Uterus (tissue), 4 donors: Measurements from ENCODE around the gene EXTL1. TPM values are rescaled to one million over a fixed set of nuclear protein-coding genes. Genes with fewer than 3 reads are reported as not detected.

Source experiments
- DNase-seq, 2 donors: peaks; one replicate each; pipeline ENCODE4 v3.0.0-alpha.2; 2019 to 2020
- H3K27ac ChIP-seq, 2 donors: fragments of 200-600 bp; sonication (generic); 1 replicate in 1 of 2; 2 replicates in 1 of 2; pipeline ENCODE4 v1.5.1; 2016 to 2018
- H3K27me3 ChIP-seq, 2 donors: fragments of 200-600 bp; sonication (generic); one replicate each; pipeline ENCODE4 v1.5.1; 2018 to 2019; ENCODE audit warnings: control low read depth in 1 of 2
- H3K36me3 ChIP-seq, 2 donors: fragments of 200-600 bp; sonication (generic); one replicate each; pipeline ENCODE4 v1.5.1; 2019; ENCODE audit warnings: control low read depth in 1 of 2
- H3K4me1 ChIP-seq, 2 donors: fragments of 200-600 bp; sonication (generic); one replicate each; pipeline ENCODE4 v1.5.1; 2018 to 2019; ENCODE audit warnings: control low read depth in 1 of 2
- H3K4me3 ChIP-seq, 2 donors: fragments of 200-600 bp; sonication (generic); 1 replicate in 1 of 2; 2 replicates in 1 of 2; pipeline ENCODE4 v1.5.1; 2018 to 2019; ENCODE audit warnings: mild to moderate bottlenecking in 1 of 2
- H3K9me3 ChIP-seq, 2 donors: fragments of 200-600 bp; sonication (generic); one replicate each; pipeline ENCODE4 v1.5.1; 2019; ENCODE audit warnings: control low read depth in 1 of 2
- POLR2A ChIP-seq, 2 donors: fragments of 450-650 bp; IDR thresholded peaks; one replicate each; pipeline ENCODE4 v1.6.1; 2016; ENCODE audit warnings: antibody characterized with exemption in 2 of 2, mild to moderate bottlenecking in 1 of 2, moderate library complexity in 1 of 2
- intact Hi-C: fragments of 100-400 bp; cut with DNase I; formaldehyde crosslinking; loops from one replicate; pipeline ENCODE4 v1.15.1; 2023; ENCODE audit warnings: low total_unique reads
- total RNA-seq, 4 donors: library from RNA; depleted of rRNA in 3 of 4; stranded (reverse); fragments of >200 nt in 3 of 4; gene quantifications; one replicate each; pipeline versions ENCODE4 v1.1.0 to v1.2.4, GENCODE V29; 2014 to 2023
- TF ChIP-seq, protein P1 (sequence below), 4 experiments: fragments of 200-600 bp in 2 of 4; fragments of 450-650 bp in 2 of 4; sonication (generic) in 2 of 4; IDR thresholded peaks; one replicate each; pipeline ENCODE4 v1.5.1; 2016 to 2019; ENCODE audit warnings: antibody characterized with exemption in 4 of 4, mild to moderate bottlenecking in 2 of 4, moderate library complexity in 1 of 4
- donor health status: DM: yes; HTN: yes; CAD: no.

Gene EXTL1
- total RNA-seq, 4 donors from 2014 or later = 0.26 to 2.7 (median 1.7) TPM; not detected in 1

DNA sequence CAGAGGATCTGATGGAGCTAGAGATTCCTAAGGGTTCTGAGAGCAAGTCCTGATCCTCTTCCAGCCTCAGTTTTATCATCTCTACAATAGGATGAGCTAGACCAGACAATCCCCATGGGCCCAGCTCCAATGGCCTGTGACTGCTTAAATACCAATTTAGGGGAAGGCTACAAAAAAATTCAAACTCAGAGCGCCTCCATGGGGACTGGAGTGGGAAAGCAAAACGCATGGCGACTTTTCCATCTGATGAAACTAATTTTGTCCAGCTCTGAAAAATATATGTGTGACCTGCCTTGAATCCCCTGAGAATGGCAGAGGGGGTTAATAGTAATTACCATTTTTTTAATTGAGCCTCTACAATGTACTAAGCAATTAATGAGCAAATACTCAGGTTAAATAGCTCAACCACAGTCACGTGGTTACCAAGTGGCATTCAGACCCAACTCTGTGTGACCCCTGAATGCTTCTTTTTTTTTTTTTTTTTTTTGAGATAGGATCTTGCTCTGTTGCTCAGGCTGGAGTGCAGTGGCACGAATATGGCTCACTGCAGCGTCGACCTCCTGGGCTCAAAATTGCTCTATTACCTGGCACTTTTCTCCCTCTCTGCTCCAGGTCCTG is 8.4 kb downstream of the EXTL1 start:
- no peaks in the 10 kb centered on the region for H3K9me3 ChIP-seq
- H3K36me3 ChIP-seq = no peaks in the 10 kb centered on the region
- H3K4me3 ChIP-seq = no peak overlapping the region
- H3K27ac ChIP-seq = no peak overlapping the region
- H3K27me3 ChIP-seq = no peaks in the 10 kb centered on the region
- TF ChIP-seq, protein P1, sequence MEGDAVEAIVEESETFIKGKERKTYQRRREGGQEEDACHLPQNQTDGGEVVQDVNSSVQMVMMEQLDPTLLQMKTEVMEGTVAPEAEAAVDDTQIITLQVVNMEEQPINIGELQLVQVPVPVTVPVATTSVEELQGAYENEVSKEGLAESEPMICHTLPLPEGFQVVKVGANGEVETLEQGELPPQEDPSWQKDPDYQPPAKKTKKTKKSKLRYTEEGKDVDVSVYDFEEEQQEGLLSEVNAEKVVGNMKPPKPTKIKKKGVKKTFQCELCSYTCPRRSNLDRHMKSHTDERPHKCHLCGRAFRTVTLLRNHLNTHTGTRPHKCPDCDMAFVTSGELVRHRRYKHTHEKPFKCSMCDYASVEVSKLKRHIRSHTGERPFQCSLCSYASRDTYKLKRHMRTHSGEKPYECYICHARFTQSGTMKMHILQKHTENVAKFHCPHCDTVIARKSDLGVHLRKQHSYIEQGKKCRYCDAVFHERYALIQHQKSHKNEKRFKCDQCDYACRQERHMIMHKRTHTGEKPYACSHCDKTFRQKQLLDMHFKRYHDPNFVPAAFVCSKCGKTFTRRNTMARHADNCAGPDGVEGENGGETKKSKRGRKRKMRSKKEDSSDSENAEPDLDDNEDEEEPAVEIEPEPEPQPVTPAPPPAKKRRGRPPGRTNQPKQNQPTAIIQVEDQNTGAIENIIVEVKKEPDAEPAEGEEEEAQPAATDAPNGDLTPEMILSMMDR (IDR thresholded peaks at IDR 0.05) = no peak
- no peak for TF ChIP-seq POLR2A (IDR thresholded peaks at IDR 0.05)
- no peak for DNase-seq
- intact Hi-C loops = no loop called here
- H3K4me1 ChIP-seq = peaks cover 0 to 6% of the 10 kb centered on the region in 2 donors

DNA sequence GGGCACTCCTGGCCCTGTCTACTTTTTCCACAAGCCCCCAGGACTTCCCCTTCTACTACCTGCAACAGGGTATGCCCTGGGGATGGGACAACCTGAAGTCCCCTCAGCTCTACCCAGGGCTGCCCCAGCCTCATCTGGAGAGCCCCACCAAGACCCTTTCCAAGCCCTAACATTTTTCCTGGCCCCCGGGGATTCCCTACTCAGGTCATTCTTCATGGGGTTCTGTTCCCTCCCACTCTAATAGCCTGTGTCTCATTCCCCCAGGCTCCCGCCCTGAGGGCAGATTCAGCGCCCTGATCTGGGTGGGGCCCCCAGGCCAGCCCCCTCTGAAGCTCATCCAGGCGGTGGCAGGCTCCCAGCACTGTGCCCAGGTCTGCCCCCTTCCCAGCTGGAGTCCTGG is 9.6 kb downstream of the EXTL1 start:
- intact Hi-C loops = no loop called here
- H3K36me3 ChIP-seq = no peaks in the 10 kb centered on the region
- peaks cover 0 to 7% of the 10 kb centered on the region in 2 donors for H3K4me1 ChIP-seq
- H3K9me3 ChIP-seq = no peaks in the 10 kb centered on the region
- TF ChIP-seq POLR2A (IDR thresholded peaks at IDR 0.05) = no peak
- TF ChIP-seq, protein P1 (IDR thresholded peaks at IDR 0.05) = no peak
- no peaks in the 10 kb centered on the region for H3K27me3 ChIP-seq
- no peak overlapping the region for H3K4me3 ChIP-seq
- DNase-seq = no peak
- no peak overlapping the region for H3K27ac ChIP-seq

DNA sequence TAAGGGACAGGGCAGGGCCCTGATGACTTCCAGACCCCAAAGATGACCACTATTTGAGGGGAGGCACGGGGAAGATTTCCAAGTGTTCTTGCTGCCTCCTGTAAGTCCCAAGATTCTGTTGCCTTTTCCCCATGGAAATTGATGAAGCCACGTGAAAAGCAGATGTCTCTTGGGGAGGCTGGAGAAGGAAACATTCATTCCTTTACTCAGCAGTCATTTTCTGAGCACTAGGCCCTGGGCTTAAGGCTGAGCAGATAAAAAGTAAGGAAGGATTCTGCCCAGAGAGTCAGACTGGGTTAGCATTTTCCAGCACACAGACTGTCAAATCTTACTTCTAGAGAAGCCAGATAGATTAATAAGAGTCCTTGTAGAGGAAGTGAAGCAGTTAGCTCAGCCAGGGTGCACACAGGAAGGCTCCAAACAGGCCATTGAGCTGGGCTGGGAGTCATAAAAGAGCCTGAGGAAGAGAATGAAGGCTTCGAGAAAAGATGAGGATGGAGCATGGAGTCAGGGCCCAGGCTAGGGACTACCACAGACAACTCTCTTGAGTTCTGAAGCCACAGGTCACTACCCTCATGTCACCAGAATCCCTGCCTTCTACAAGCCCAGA is 10.1 kb downstream of the EXTL1 start:
- peaks cover 0 to 7% of the 10 kb centered on the region in 2 donors for H3K4me1 ChIP-seq
- H3K9me3 ChIP-seq = no peaks in the 10 kb centered on the region
- DNase-seq = no peak
- no peaks in the 10 kb centered on the region for H3K27me3 ChIP-seq
- no peak overlapping the region for H3K4me3 ChIP-seq
- TF ChIP-seq, protein P1 (IDR thresholded peaks at IDR 0.05) = no peak
- TF ChIP-seq POLR2A (IDR thresholded peaks at IDR 0.05) = no peak
- intact Hi-C loops = no loop called here
- H3K36me3 ChIP-seq = no peaks in the 10 kb centered on the region
- no peak overlapping the region for H3K27ac ChIP-seq

DNA sequence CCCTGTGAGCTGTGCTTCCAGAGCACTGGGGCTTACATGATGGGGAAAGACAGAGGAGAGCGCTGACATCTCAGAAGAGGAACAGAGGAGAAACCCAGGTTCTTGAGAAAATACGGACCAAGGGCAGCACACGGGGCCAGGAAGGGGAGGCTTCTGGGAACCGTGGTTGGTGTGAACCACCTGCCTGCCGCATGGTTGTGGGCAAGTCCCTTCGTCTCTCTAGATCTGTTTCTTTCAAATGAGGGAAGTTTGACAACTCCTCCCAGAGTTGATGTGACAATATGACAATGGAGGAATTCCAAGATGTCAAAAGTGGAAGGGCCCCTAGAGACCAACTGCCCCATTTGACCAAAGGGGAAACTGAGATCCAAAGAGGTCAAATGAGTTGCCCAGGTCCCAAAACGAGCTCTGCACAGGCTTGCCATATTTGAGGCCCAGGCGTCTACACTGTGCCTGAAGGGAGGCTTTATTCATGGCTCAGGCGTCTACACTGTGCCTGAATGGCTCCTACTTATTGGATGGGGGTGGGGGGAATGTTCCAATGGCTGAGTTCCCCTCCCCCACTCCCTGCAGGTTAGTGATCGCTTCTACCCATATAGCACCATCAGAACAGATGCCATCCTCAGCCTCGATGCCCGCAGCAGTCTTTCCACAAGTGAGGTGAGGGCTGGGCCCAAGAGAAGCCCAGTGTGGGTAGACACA is 11.2 kb downstream of the EXTL1 start:
- DNase-seq = no peak
- intact Hi-C loops = no loop called here

More for the DNA sequence above, 11.2 kb downstream of the EXTL1 start:
- Histone ChIP-seq H3K4me1 (peaks cover 0 to 7% of the 10 kb centered on the region in 2 donors), H3K27me3 (no peaks in the 10 kb centered on the region), H3K27ac (no peak overlapping the region), H3K9me3 (no peaks in the 10 kb centered on the region), H3K36me3 (no peaks in the 10 kb centered on the region), H3K4me3 (no peak overlapping the region)
- TF ChIP-seq, protein P1 (IDR thresholded peaks at IDR 0.05) = no peak
- no peak for TF ChIP-seq POLR2A (IDR thresholded peaks at IDR 0.05)
